EH (cell line): ENCODE data around the gene NBPF3.
"Not testable (repeated sequence)": the region's sequence is repeated elsewhere in the genome, so short reads cannot be mapped to it uniquely, and the experiment has no call there.

ENCODE experiments used
- DNase-seq: peaks from one replicate; pipeline ENCODE4 v3.0.0-alpha.2; 2015; ENCODE audit warnings: low read depth

NBPF3 gene

GRCh38 chr1:21519486-21520070 is 79.6 kb downstream of the NBPF3 start:
- not testable (repeated sequence) for DNase-seq

DNA sequence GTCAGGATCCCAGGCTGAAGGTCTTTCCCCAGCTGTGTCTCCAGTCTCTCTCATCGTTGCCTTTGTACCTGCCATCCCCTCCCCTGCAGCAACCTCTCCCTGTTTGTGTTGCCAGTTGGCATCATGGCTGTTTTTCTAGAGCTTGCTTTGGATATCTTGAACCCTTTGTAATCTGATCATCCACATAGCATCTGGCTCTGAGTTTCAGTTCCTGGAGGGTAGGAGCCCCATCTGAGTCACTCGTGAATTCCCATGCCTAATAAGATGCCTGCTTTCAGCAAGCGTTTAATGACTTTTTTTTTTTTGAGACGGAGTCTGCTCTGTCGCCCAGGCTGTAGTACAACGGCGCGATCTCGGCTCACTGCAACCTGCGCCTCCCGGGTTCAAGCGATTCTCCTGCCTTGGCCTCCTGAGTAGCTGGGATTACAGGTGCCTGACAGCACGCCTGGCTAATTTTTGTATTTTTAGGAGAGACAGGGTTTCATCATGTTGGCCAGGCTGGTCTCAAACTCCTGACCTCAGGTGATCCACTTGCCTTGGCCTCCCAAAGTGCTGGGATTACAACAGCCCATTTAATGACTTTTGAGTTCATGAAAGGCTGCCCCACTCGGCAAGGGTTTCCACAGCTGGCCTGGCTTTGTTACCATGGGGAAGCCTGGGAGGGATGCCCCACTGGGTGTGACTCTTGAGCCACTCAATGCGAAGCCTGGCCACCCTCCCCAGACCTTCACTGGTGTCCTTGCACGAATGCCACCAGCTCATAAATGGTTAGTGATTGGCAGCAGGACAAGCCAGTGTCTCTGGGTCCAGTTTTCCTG is 81.2 kb downstream of the NBPF3 start:
- peak; percentile 72 for DNase-seq

- no peak for DNase-seq
Measured at GRCh38 chr1:21521717-21522060, 81.8 kb downstream of the NBPF3 start.

DNA sequence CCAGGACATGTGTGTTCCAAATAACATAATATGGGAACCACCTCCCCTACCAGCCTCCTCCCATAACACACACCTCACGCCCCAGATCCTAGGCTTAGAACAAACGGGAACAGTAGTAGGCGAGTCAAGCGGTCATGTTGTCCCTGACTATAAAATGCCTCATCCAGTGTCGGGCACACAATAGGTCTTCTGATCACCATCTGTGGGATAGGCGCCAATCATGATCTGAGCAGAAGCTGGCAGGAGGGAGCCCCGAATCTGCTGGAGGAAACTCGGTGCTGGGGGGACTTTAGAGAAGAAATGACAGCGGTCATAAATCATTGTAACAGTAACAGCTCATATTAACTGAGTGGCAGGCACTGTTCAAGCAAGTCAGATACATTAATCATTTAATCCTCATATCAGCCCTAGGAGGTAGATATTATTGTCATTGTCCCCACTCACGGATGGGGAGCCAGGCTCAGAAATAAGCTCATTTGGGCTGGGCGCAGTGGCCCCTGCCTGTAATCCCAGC is 82.6 kb downstream of the NBPF3 start:
- no peak for DNase-seq

DNA sequence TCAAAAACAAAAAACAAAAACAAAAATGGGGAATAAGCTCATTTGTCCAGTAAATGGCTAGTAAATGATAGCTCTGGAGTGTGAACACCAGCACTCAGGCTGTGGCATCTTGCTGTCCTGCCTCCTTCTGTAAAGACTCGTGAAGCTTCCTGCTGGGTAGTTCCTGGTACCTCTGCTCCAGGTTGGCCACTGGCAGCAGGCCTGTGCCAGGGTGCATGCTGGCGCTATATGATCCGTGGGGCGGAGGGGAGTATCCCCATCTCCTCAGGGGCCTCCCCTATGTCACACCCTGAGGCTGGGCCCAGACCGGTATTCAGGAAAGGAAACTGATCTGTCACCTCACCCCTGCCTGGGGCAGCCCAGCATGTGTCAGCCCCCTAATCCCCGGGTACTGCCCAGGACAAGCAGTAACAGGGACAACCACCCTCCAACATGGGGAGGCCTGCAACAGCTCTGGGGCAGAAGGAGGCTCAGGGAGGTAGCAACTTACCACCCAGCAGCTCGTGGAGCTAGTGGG is 83.4 kb downstream of the NBPF3 start:
- no peak for DNase-seq

- no peak for DNase-seq
Measured at GRCh38 chr1:21524220-21524619, 84.3 kb downstream of the NBPF3 start.

DNA sequence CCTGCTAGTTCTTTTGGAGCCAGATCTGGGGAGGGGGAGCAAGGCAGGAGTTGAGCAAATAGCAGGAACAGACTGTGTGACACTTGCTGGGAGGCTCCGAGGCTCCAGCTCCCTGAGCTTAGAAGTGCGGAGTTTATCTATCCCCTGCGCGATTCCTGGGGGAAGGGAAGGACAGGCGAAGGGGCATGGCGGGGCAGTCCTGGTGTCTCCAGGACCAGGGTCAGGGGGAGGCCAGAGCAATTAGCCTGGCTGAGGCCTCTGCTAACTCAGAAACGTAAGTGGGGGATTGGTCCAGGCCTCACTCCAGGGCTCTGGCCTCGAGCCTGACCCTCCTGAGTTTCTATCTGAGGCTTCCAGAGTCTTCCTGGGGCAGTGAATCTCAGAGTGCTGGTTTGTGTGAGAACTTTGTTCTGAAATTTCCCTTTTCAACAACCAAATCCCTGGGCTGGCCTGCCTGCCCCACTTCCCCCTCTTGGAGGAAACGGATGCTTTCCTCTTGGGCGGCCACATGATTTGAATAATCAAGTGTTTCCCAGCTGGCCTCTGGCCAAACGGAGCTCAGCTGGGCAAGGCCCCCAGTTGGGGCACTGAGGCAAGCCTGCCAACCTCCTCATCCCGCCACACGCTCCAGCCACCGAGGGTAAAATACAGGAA is 84.9 kb downstream of the NBPF3 start:
- DNase-seq: no peak

DNA sequence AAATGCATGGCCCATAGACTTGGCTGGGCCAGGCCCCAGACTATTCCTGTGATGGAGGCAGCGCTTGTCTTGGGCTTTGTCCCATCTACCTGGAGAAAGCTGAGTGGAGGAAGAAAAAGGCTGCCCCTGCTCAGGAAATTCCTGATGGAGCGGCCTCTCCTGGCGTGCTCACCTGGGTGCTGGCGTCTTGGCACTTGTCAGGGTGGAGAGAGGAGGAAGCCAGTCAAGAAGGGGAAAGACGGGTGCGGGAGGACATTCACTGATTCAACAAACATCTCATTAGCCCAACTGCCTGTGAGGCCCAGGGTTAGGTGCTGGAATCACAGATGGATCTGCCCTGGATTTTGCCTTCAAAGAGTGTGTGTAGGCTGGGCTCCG is 85.4 kb downstream of the NBPF3 start:
- no peak for DNase-seq

- no peak for DNase-seq
Measured at GRCh38 chr1:21526441-21526840, 86.5 kb downstream of the NBPF3 start.

DNA sequence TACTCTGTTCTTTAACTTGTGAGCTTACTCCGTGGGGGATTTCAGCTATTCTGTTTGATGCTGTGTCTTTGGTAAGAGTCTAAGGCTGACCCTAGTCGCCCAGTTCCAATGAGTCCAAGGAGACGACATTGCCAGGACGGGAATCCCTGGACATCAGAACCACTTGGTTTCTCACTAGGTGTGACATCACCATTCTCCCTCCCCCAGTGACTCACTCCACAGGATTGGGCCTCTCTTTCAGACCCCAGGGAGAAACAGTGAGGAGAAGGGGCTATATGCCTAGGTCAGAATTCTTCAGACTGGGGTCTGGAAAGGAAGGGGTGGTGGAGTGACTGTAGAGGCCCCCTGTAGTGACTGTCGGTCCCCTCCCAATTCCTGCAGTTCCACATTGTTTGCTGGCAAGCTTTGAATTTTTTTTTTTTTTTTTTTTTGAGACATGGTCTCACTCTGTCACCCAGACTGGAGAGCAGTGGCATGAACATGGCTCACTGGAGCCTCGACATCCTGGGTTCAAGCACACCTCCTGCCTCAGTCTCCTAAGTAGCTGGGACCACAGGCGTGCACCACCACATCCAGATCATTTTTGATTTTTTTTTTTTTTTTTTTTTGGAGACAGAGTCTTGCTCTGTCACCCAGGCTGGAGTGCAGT is 90.6 kb downstream of the NBPF3 start:
- DNase-seq: peak; percentile 29

GRCh38 chr1:21531241-21531640 is 91.3 kb downstream of the NBPF3 start:
- DNase-seq: no peak

- DNase-seq: no peak
Measured at GRCh38 chr1:21532496-21532895, 92.6 kb downstream of the NBPF3 start.

- no peak for DNase-seq
Measured at GRCh38 chr1:21532992-21533534, 93.1 kb downstream of the NBPF3 start.

- no peak for DNase-seq
Measured at GRCh38 chr1:21534146-21534545, 94.2 kb downstream of the NBPF3 start.
